ENCODE measurements around the gene RAB26.

RAB26 gene

GRCh38 chr16:2175454-2175853 is 27.0 kb downstream of the RAB26 start:
- H3K4me3 Mint-ChIP-seq, result no peak overlapping the region
- H3K9me3 Mint-ChIP-seq, result no peaks in the 10 kb centered on the region

GRCh38 chr16:2176047-2176446 is 27.6 kb downstream of the RAB26 start:
- no peak for ATAC-seq (replicated peaks; ENCODE audit: extremely low read depth, poor library complexity, severe bottlenecking)
- H3K36me3 Mint-ChIP-seq (ENCODE audit: insufficient read depth), result peaks cover 6% of the 10 kb centered on the region
- H3K9me3 Mint-ChIP-seq, result no peaks in the 10 kb centered on the region
- H3K4me1 Mint-ChIP-seq, result no peaks in the 10 kb centered on the region
- no peaks in the 10 kb centered on the region for H3K27me3 Mint-ChIP-seq
- no peak overlapping the region for H3K27ac Mint-ChIP-seq (ENCODE audit: low read depth)
- no peak overlapping the region for H3K4me3 Mint-ChIP-seq
- no peak for DNase-seq (ENCODE audit: low spot score in 2 of 2)

More at GRCh38 chr16:2175454-2175853, 27.0 kb downstream of the RAB26 start:
- no peak for ATAC-seq (replicated peaks; ENCODE audit: extremely low read depth, poor library complexity, severe bottlenecking)
- no peak for DNase-seq (ENCODE audit: low spot score in 2 of 2)
- peaks cover 6% of the 10 kb centered on the region for H3K36me3 Mint-ChIP-seq (ENCODE audit: insufficient read depth)
- H3K27me3 Mint-ChIP-seq, result no peaks in the 10 kb centered on the region
- no peaks in the 10 kb centered on the region for H3K4me1 Mint-ChIP-seq
- H3K27ac Mint-ChIP-seq (ENCODE audit: low read depth), result no peak overlapping the region

GRCh38 chr16:2177101-2177500 is 28.7 kb downstream of the RAB26 start:
- DNase-seq (ENCODE audit: low spot score in 2 of 2) (no peak), ATAC-seq (replicated peaks; ENCODE audit: extremely low read depth, poor library complexity, severe bottlenecking) (no peak)
- Mint-ChIP-seq H3K36me3 (ENCODE audit: insufficient read depth) (peaks cover 6% of the 10 kb centered on the region), H3K9me3 (no peaks in the 10 kb centered on the region), H3K27me3 (no peaks in the 10 kb centered on the region), H3K27ac (ENCODE audit: low read depth) (no peak overlapping the region), H3K4me3 (no peak overlapping the region), H3K4me1 (peaks cover 5% of the 10 kb centered on the region)

- Mint-ChIP-seq H3K4me1 (peaks cover 9% of the 10 kb centered on the region), H3K27me3 (no peaks in the 10 kb centered on the region), H3K4me3 (no peak overlapping the region), H3K9me3 (no peaks in the 10 kb centered on the region), H3K36me3 (ENCODE audit: insufficient read depth) (peaks cover 6% of the 10 kb centered on the region), H3K27ac (ENCODE audit: low read depth) (no peak overlapping the region)
- DNase-seq (ENCODE audit: low spot score in 2 of 2), result no peak
- ATAC-seq (replicated peaks; ENCODE audit: extremely low read depth, poor library complexity, severe bottlenecking), result no peak
Observed at GRCh38 chr16:2177561-2177960, 29.1 kb downstream of the RAB26 start.

- peaks cover 9% of the 10 kb centered on the region for H3K4me1 Mint-ChIP-seq
- no peak overlapping the region for H3K4me3 Mint-ChIP-seq
- peaks cover 6% of the 10 kb centered on the region for H3K36me3 Mint-ChIP-seq (ENCODE audit: insufficient read depth)
- no peaks in the 10 kb centered on the region for H3K27me3 Mint-ChIP-seq
- no peak overlapping the region for H3K27ac Mint-ChIP-seq (ENCODE audit: low read depth)
- no peak for ATAC-seq (replicated peaks; ENCODE audit: extremely low read depth, poor library complexity, severe bottlenecking)
- DNase-seq (ENCODE audit: low spot score in 2 of 2), result no peak
- H3K9me3 Mint-ChIP-seq, result no peaks in the 10 kb centered on the region
Observed at GRCh38 chr16:2178321-2179106, 30.1 kb downstream of the RAB26 start.

GRCh38 chr16:2179107-2179501 is 30.7 kb downstream of the RAB26 start:
- H3K4me1 Mint-ChIP-seq, result peaks cover 9% of the 10 kb centered on the region
- H3K27ac Mint-ChIP-seq (ENCODE audit: low read depth), result no peak overlapping the region
- H3K9me3 Mint-ChIP-seq, result no peaks in the 10 kb centered on the region
- ATAC-seq (replicated peaks; ENCODE audit: extremely low read depth, poor library complexity, severe bottlenecking) (no peak), DNase-seq (ENCODE audit: low spot score in 2 of 2) (no peak)
- no peak overlapping the region for H3K4me3 Mint-ChIP-seq
- H3K27me3 Mint-ChIP-seq, result no peaks in the 10 kb centered on the region
- H3K36me3 Mint-ChIP-seq (ENCODE audit: insufficient read depth), result peaks cover 6% of the 10 kb centered on the region

GRCh38 chr16:2179576-2179975 is 31.2 kb downstream of the RAB26 start:
- no peak for DNase-seq (ENCODE audit: low spot score in 2 of 2)
- no peak overlapping the region for H3K4me3 Mint-ChIP-seq
- H3K36me3 Mint-ChIP-seq (ENCODE audit: insufficient read depth), result peaks cover 4% of the 10 kb centered on the region

GRCh38 chr16:2180461-2180860 is 32.0 kb downstream of the RAB26 start:
- no peak for DNase-seq (ENCODE audit: low spot score in 2 of 2)
- ATAC-seq (replicated peaks; ENCODE audit: extremely low read depth, poor library complexity, severe bottlenecking), result no peak
- peaks cover 9% of the 10 kb centered on the region for H3K4me1 Mint-ChIP-seq
- H3K9me3 Mint-ChIP-seq, result no peaks in the 10 kb centered on the region
- no peaks in the 10 kb centered on the region for H3K27me3 Mint-ChIP-seq
- H3K4me3 Mint-ChIP-seq, result no peak overlapping the region
- H3K27ac Mint-ChIP-seq (ENCODE audit: low read depth), result no peak overlapping the region
- H3K36me3 Mint-ChIP-seq (ENCODE audit: insufficient read depth), result peaks cover 4% of the 10 kb centered on the region

More at GRCh38 chr16:2179576-2179975, 31.2 kb downstream of the RAB26 start:
- H3K4me1 Mint-ChIP-seq, result peaks cover 9% of the 10 kb centered on the region
- H3K9me3 Mint-ChIP-seq, result no peaks in the 10 kb centered on the region
- H3K27ac Mint-ChIP-seq (ENCODE audit: low read depth), result no peak overlapping the region
- ATAC-seq (replicated peaks; ENCODE audit: extremely low read depth, poor library complexity, severe bottlenecking), result no peak
- no peaks in the 10 kb centered on the region for H3K27me3 Mint-ChIP-seq

GRCh38 chr16:2180962-2181923 is 32.8 kb downstream of the RAB26 start:
- peaks cover 9% of the 10 kb centered on the region for H3K4me1 Mint-ChIP-seq
- H3K27me3 Mint-ChIP-seq, result no peaks in the 10 kb centered on the region
- no peaks in the 10 kb centered on the region for H3K9me3 Mint-ChIP-seq
- no peak overlapping the region for H3K4me3 Mint-ChIP-seq
- ATAC-seq (replicated peaks; ENCODE audit: extremely low read depth, poor library complexity, severe bottlenecking) (no peak), DNase-seq (ENCODE audit: low spot score in 2 of 2) (no peak)
- H3K36me3 Mint-ChIP-seq (ENCODE audit: insufficient read depth), result peaks cover 5% of the 10 kb centered on the region
- no peak overlapping the region for H3K27ac Mint-ChIP-seq (ENCODE audit: low read depth)

- ATAC-seq (replicated peaks; ENCODE audit: extremely low read depth, poor library complexity, severe bottlenecking) (no peak), DNase-seq (ENCODE audit: low spot score in 2 of 2) (no peak)
- Mint-ChIP-seq H3K27ac (ENCODE audit: low read depth) (no peak overlapping the region), H3K36me3 (ENCODE audit: insufficient read depth) (peaks cover 6% of the 10 kb centered on the region), H3K27me3 (no peaks in the 10 kb centered on the region), H3K9me3 (no peaks in the 10 kb centered on the region), H3K4me3 (no peak overlapping the region), H3K4me1 (peaks cover 9% of the 10 kb centered on the region)
Observed at GRCh38 chr16:2181952-2182351, 33.5 kb downstream of the RAB26 start.

GRCh38 chr16:2183671-2184070 is 35.2 kb downstream of the RAB26 start:
- Mint-ChIP-seq H3K27ac (ENCODE audit: low read depth) (no peak overlapping the region), H3K36me3 (ENCODE audit: insufficient read depth) (peaks cover 5% of the 10 kb centered on the region), H3K9me3 (no peaks in the 10 kb centered on the region), H3K4me3 (no peak overlapping the region), H3K27me3 (no peaks in the 10 kb centered on the region), H3K4me1 (peaks cover 9% of the 10 kb centered on the region)
- DNase-seq (ENCODE audit: low spot score in 2 of 2) (no peak), ATAC-seq (replicated peaks; ENCODE audit: extremely low read depth, poor library complexity, severe bottlenecking) (no peak)

GRCh38 chr16:2184346-2184745 is 35.9 kb downstream of the RAB26 start:
- Mint-ChIP-seq H3K9me3 (no peaks in the 10 kb centered on the region), H3K4me1 (peaks cover 9% of the 10 kb centered on the region), H3K27me3 (no peaks in the 10 kb centered on the region), H3K4me3 (no peak overlapping the region), H3K27ac (ENCODE audit: low read depth) (no peak overlapping the region), H3K36me3 (ENCODE audit: insufficient read depth) (peaks cover 2% of the 10 kb centered on the region)
- DNase-seq (ENCODE audit: low spot score in 2 of 2) (no peak), ATAC-seq (replicated peaks; ENCODE audit: extremely low read depth, poor library complexity, severe bottlenecking) (no peak)

GRCh38 chr16:2184962-2185361 is 36.5 kb downstream of the RAB26 start:
- Mint-ChIP-seq H3K9me3 (no peaks in the 10 kb centered on the region), H3K36me3 (ENCODE audit: insufficient read depth) (peaks cover 2% of the 10 kb centered on the region), H3K4me3 (no peak overlapping the region), H3K4me1 (peaks cover 9% of the 10 kb centered on the region), H3K27ac (ENCODE audit: low read depth) (no peak overlapping the region), H3K27me3 (no peaks in the 10 kb centered on the region)
- ATAC-seq (replicated peaks; ENCODE audit: extremely low read depth, poor library complexity, severe bottlenecking) (no peak), DNase-seq (ENCODE audit: low spot score in 2 of 2) (no peak)
